HL-60/S4 (cell line): ENCODE measurements around the gene RNF215.

Source experiments
- in situ Hi-C: fragments of 300-500 bp; cut with MboI; formaldehyde crosslinking; loops from 2 replicates; pipeline ENCODE4 v1.14.3; 2022; ENCODE audit warnings: low sequenced_read_pairs

Gene RNF215

GRCh38 chr22:30386960-30387827 lies at the start of gene RNF215:
TSS of gene RNF215 (minus strand) at chr22:30387411. CDS start at chr22:30387313, 98 bp downstream.
- in situ Hi-C loops = loop anchor here (5.0 to 10.0 kb wide), 2 partner anchors 122 to 280 kb away; partner anchors contain the start of gene OSM

- in situ Hi-C loops = no loop called here
Measured at GRCh38 chr22:30436196-30436595, 49.0 kb upstream of the RNF215 start.

- in situ Hi-C loops = no loop called here
Measured at GRCh38 chr22:30435674-30436126, 48.5 kb upstream of the RNF215 start.

GRCh38 chr22:30434843-30435242 lies 47.6 kb upstream of the RNF215 start:
- in situ Hi-C loops = no loop called here

GRCh38 chr22:30433773-30434172 lies 46.6 kb upstream of the RNF215 start:
- in situ Hi-C loops = no loop called here

- in situ Hi-C loops = no loop called here
Measured at GRCh38 chr22:30433227-30433626, 46.0 kb upstream of the RNF215 start.

- in situ Hi-C loops = no loop called here
Measured at GRCh38 chr22:30432520-30432919, 45.3 kb upstream of the RNF215 start.

GRCh38 chr22:30432096-30432495 lies 44.9 kb upstream of the RNF215 start:
- in situ Hi-C loops = no loop called here

GRCh38 chr22:30430933-30431332 lies 43.7 kb upstream of the RNF215 start:
- in situ Hi-C loops = no loop called here

GRCh38 chr22:30429887-30430286 lies 42.7 kb upstream of the RNF215 start:
- in situ Hi-C loops = no loop called here

- in situ Hi-C loops = no loop called here
Measured at GRCh38 chr22:30427871-30428270, 40.7 kb upstream of the RNF215 start.

GRCh38 chr22:30426388-30427353 lies 39.5 kb upstream of the RNF215 start:
- in situ Hi-C loops = no loop called here

- in situ Hi-C loops = no loop called here
Measured at GRCh38 chr22:30425616-30426387, 38.6 kb upstream of the RNF215 start, which contains the start of gene MTFP1. TSS of gene MTFP1 (plus strand) at chr22:30425768. CDS start at chr22:30425880, 112 bp downstream.

GRCh38 chr22:30425327-30425615 lies 38.1 kb upstream of the RNF215 start:
- in situ Hi-C loops = no loop called here

- in situ Hi-C loops = no loop called here
Measured at GRCh38 chr22:30424534-30425326, 37.5 kb upstream of the RNF215 start.

- in situ Hi-C loops = no loop called here
Measured at GRCh38 chr22:30423959-30424533, 36.8 kb upstream of the RNF215 start.

GRCh38 chr22:30423301-30423958 lies 36.2 kb upstream of the RNF215 start:
- in situ Hi-C loops = no loop called here

GRCh38 chr22:30422481-30423300 lies 35.5 kb upstream of the RNF215 start:
- in situ Hi-C loops = no loop called here
